ENCODE data around the gene TMEM258. TPM values are rescaled to one million over a fixed set of nuclear protein-coding genes. Genes with fewer than 3 reads are reported as not detected.

The TMEM258 gene
- total and polyA plus RNA-seq, 9 of the 15 experiments (the other 6 are each of a cell fraction or from before 2014, with no cell fraction given), result 97.2 to 856 (median 231) TPM

GRCh38 chr11:61812736-61813411 is 20.5 kb upstream of the TMEM258 start:
- intact Hi-C loops (cut with micrococcal nuclease), result no loop called here
- Histone ChIP-seq H3K9me1 (ENCODE audit: control insufficient read depth, insufficient read depth, low read length) (no peaks in the 10 kb centered on the region), H3K9ac (ENCODE audit: insufficient read depth in 1 of 2, low read depth in 2 of 2, low read length in 2 of 2) (peak overlapping the region; percentile 16 to 72; a peak in 3 of 4 replicates), H3K9me3 (replicated peaks; ENCODE audit: control insufficient read depth, insufficient read depth, low read depth, low read length) (no peaks in the 10 kb centered on the region), H3K4me3 (no peak overlapping the region), H3K36me3 (ENCODE audit: control insufficient read depth, insufficient read depth, low read length) (peaks cover 73% of the 10 kb centered on the region), H3K4me1 (replicated peaks in 1 of 2; ENCODE audit: control insufficient read depth in 2 of 2, insufficient read depth in 2 of 2, low read length in 2 of 2) (peaks cover 25 to 45% of the 10 kb centered on the region in 2 experiments; a peak in 4 of 5 replicates), H3K4me2 (ENCODE audit: insufficient read depth, low read length) (peak overlapping the region; percentile 52), H2AFZ (ENCODE audit: low read depth, low read length) (no peak overlapping the region), H3K27me3 (ENCODE audit: control insufficient read depth in 2 of 2, insufficient read depth in 2 of 2, low read length in 2 of 2) (no peaks in the 10 kb centered on the region; a peak in 1 of 5 replicates), H3K79me2 (ENCODE audit: control insufficient read depth, insufficient read depth, low read length) (peaks cover 82% of the 10 kb centered on the region), H4K20me1 (replicated peaks; ENCODE audit: control insufficient read depth, insufficient read depth, low read length) (no peaks in the 10 kb centered on the region), H3K27ac (ENCODE audit: extremely low read depth, low read depth, low read length) (peak overlapping the region; percentile 47; the same call in 2 of the 3 replicates)
- in situ Hi-C loops (cut with MboI), result no loop called here
- CTCF ChIA-PET (ENCODE audit: low intra/inter-chr PET ratio), result no interaction called here
- ATAC-seq (no peak), DNase-seq (ENCODE audit: extremely low read depth in 1 of 4, low spot score in 3 of 4) (no peak), FAIRE-seq (no peak)
- no TSS peak for BruUV-seq (replicated peaks)
- WGBS (ENCODE audit: insufficient coverage, low coverage, missing lambda C conversion rate), result 79% methylated on average over 3 of the region's 4 CpGs
- POLR2A ChIA-PET, result interaction anchor here (0.6 to 6.8 kb wide), 5 partner anchors 8 to 228 kb away, joined by 3 to 97 read pairs (median 4); no protein-coding TSS in a partner anchor
- TF ChIP-seq POLR2AphosphoS5 (IDR thresholded peaks at IDR 0.05; ENCODE audit: control insufficient read depth, insufficient read depth, low read depth, low read length) (0 out of 2 replicates have a peak, but pooled peaks have one; percentile 36), ZNF780A (CRISPR knock-in tag; IDR thresholded peaks at IDR 0.05) (no peak), IFI16 (CRISPR knock-in tag; IDR thresholded peaks at IDR 0.05) (no peak), SMC3 (conservative IDR thresholded peaks at IDR 0.05; ENCODE audit: insufficient read depth, low read depth, low read length) (no peak), VEZF1 (CRISPR knock-in tag; IDR thresholded peaks at IDR 0.05) (no peak), CEBPB (tag; IDR thresholded peaks at IDR 0.05) (peak; percentile 81), TSHZ1 (CRISPR knock-in tag; IDR thresholded peaks at IDR 0.05) (no peak), YBX1 (IDR thresholded peaks at IDR 0.05) (no peak), ZNF830 (CRISPR knock-in tag; IDR thresholded peaks at IDR 0.05) (no peak), ZNF395 (CRISPR knock-in tag; IDR thresholded peaks at IDR 0.05) (no peak), DMBX1 (CRISPR knock-in tag; IDR thresholded peaks at IDR 0.05; ENCODE audit: borderline replicate concordance) (no peak), ZEB2 (IDR thresholded peaks at IDR 0.05) (no peak), ZFP36 (IDR thresholded peaks at IDR 0.05; ENCODE audit: low read depth, low read length, partially characterized antibody) (peak; percentile 4), ZNF408 (CRISPR knock-in tag; IDR thresholded peaks at IDR 0.05; ENCODE audit: low read depth) (no peak)

Measured in K562 (cell line).